Measurements from ENCODE around the gene TRABD2A. TPM values are rescaled to one million over a fixed set of nuclear protein-coding genes. Genes with fewer than 3 reads are reported as not detected.

TRABD2A gene
- total RNA-seq, 4 donors from 2014 or later: 0.14 to 3.0 (median 0.29) TPM; not detected in 1

GRCh38 chr2:84850471-84850870, 30.4 kb downstream of the TRABD2A start:
- no peaks in the 10 kb centered on the region for H3K9me3 ChIP-seq
- TF ChIP-seq POLR2A (IDR thresholded peaks at IDR 0.05): no peak
- TF ChIP-seq, protein P1, sequence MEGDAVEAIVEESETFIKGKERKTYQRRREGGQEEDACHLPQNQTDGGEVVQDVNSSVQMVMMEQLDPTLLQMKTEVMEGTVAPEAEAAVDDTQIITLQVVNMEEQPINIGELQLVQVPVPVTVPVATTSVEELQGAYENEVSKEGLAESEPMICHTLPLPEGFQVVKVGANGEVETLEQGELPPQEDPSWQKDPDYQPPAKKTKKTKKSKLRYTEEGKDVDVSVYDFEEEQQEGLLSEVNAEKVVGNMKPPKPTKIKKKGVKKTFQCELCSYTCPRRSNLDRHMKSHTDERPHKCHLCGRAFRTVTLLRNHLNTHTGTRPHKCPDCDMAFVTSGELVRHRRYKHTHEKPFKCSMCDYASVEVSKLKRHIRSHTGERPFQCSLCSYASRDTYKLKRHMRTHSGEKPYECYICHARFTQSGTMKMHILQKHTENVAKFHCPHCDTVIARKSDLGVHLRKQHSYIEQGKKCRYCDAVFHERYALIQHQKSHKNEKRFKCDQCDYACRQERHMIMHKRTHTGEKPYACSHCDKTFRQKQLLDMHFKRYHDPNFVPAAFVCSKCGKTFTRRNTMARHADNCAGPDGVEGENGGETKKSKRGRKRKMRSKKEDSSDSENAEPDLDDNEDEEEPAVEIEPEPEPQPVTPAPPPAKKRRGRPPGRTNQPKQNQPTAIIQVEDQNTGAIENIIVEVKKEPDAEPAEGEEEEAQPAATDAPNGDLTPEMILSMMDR (IDR thresholded peaks at IDR 0.05): no peak
- no peak overlapping the region for H3K4me3 ChIP-seq
- intact Hi-C loops (cut with DNase I; ENCODE audit: low total_unique reads): no loop called here
- no peak overlapping the region for H3K27ac ChIP-seq
- DNase-seq: no peak
- no peaks in the 10 kb centered on the region for H3K4me1 ChIP-seq
- no peaks in the 10 kb centered on the region for H3K27me3 ChIP-seq
- no peaks in the 10 kb centered on the region for H3K36me3 ChIP-seq

DNA sequence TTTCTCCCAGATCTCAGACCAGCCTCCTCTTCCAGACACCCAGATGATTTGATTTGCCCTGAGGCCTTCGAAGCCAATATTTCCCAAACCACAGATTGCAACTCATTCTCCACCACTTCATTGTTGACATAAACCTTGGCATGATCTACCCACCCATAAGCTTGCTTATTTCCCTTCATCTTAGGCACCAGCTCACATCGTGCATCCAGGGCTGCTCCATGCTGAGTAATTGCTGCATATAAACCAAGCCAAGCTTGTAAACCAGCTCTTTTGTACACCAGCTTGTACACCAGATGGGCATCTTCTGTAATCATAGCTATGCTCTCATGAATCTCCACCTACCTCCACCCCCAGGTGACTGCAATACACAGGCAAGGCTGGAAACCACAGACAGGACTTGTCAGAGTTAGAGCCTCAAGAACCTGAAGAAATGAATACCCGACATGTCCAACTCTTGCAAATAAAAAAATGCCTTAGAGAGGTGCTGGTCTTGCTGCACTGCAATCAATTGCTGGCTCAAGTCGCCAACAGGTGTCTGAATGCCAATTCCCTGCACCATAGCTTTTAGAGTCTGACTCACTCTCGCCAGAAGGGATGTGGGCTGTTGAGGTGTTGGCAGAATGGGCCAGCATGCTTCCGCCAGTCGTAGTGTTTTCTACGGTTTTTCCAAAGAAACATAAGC, 31.5 kb downstream of the TRABD2A start:
- Histone ChIP-seq H3K27ac (no peak overlapping the region), H3K36me3 (no peaks in the 10 kb centered on the region), H3K4me3 (no peak overlapping the region), H3K4me1 (no peaks in the 10 kb centered on the region), H3K27me3 (no peaks in the 10 kb centered on the region), H3K9me3 (no peaks in the 10 kb centered on the region)
- TF ChIP-seq, protein P1 (IDR thresholded peaks at IDR 0.05): no peak
- TF ChIP-seq POLR2A (IDR thresholded peaks at IDR 0.05): no peak
- DNase-seq: no peak
- intact Hi-C loops (cut with DNase I; ENCODE audit: low total_unique reads): no loop called here

GRCh38 chr2:84847326-84848050, 33.4 kb downstream of the TRABD2A start:
- Histone ChIP-seq H3K4me1 (no peaks in the 10 kb centered on the region), H3K9me3 (no peaks in the 10 kb centered on the region), H3K27me3 (no peaks in the 10 kb centered on the region), H3K27ac (no peak overlapping the region), H3K36me3 (no peaks in the 10 kb centered on the region), H3K4me3 (no peak overlapping the region)
- intact Hi-C loops (cut with DNase I; ENCODE audit: low total_unique reads): no loop called here
- TF ChIP-seq POLR2A (IDR thresholded peaks at IDR 0.05): no peak
- TF ChIP-seq, protein P1 (IDR thresholded peaks at IDR 0.05): no peak
- no peak for DNase-seq

- no peak overlapping the region for H3K27ac ChIP-seq
- H3K36me3 ChIP-seq: no peaks in the 10 kb centered on the region
- H3K27me3 ChIP-seq: no peaks in the 10 kb centered on the region
- H3K4me1 ChIP-seq: no peaks in the 10 kb centered on the region
- TF ChIP-seq, protein P1 (IDR thresholded peaks at IDR 0.05): no peak
- no peak for TF ChIP-seq POLR2A (IDR thresholded peaks at IDR 0.05)
- H3K9me3 ChIP-seq: no peaks in the 10 kb centered on the region
- DNase-seq: no peak
- intact Hi-C loops (cut with DNase I; ENCODE audit: low total_unique reads): no loop called here
- no peak overlapping the region for H3K4me3 ChIP-seq
Measured at GRCh38 chr2:84846741-84847142, 34.1 kb downstream of the TRABD2A start.

DNA sequence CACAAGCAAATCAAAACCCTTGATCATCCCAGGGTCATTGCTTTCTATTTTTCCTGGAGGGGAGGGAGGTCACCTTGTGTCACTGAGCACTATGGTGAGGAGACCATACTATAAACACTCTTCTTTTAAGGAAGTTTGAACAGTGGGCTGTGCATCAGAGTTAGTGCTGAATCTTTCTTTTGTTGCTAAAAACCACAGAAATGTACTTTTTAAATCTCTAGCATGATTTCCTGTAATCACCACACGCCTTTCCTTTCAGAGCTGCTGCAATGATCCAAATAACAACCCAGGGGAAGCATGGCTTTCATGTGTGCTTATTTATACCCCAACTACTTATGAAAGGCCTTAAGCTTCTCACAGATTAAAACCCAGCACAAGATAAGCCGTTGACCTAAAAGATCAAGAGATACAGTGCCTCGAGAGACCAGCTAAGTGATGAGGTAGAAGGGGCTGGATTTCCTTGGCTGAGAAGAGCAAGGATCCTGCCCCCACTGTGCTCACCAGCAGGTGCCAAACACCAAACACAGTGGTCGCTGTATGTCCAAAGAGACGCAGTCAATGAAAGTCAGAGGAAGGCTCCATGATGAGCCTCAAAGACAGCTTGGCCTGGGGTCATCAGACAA, 34.7 kb downstream of the TRABD2A start:
- H3K4me3 ChIP-seq: no peak overlapping the region
- intact Hi-C loops (cut with DNase I; ENCODE audit: low total_unique reads): no loop called here

More for the DNA sequence above, 34.7 kb downstream of the TRABD2A start:
- Histone ChIP-seq H3K27me3 (no peaks in the 10 kb centered on the region), H3K36me3 (no peaks in the 10 kb centered on the region), H3K4me1 (no peaks in the 10 kb centered on the region), H3K27ac (no peak overlapping the region), H3K9me3 (no peaks in the 10 kb centered on the region)
- DNase-seq: no peak
- TF ChIP-seq, protein P1 (IDR thresholded peaks at IDR 0.05): no peak
- no peak for TF ChIP-seq POLR2A (IDR thresholded peaks at IDR 0.05)

Data from uterus (tissue), 4 donors.